Neural cell (in vitro differentiated cells): ENCODE results near the gene BAHD1. TPM values are rescaled to one million over a fixed set of nuclear protein-coding genes. Genes with fewer than 3 reads are reported as not detected.

ENCODE experiments used
- H2AFZ ChIP-seq: fragments of 200-600, 300-800 bp; sonication (generic), shearing (Covaris generic); 2 replicates; pipeline ENCODE4 v1.6.0; 2014; ENCODE audit warnings: low read depth, mild to moderate bottlenecking, antibody characterized with exemption, low read length, moderate library complexity
- H3F3A ChIP-seq: fragments of 200-600 bp; shearing (Covaris generic); 2 replicates; pipeline ENCODE4 v1.6.1; 2016; ENCODE audit warnings: mild to moderate bottlenecking, moderate library complexity, mixed read lengths, antibody characterized with exemption, low read length; ENCODE audit not compliant: insufficient read depth, poor library complexity, severe bottlenecking
- H3K27ac ChIP-seq: fragments of 200-600, 300-800 bp; sonication (generic), shearing (Covaris generic); 2 replicates; pipeline ENCODE4 v1.5.1; 2014; ENCODE audit warnings: mild to moderate bottlenecking, low read length, moderate library complexity
- H3K27me3 ChIP-seq: fragments of 300-800, 200-600 bp; sonication (generic), shearing (Covaris generic); 2 replicates; pipeline ENCODE4 v1.6.0; 2014; ENCODE audit warnings: mild to moderate bottlenecking, low read depth, low read length, moderate library complexity; ENCODE audit not compliant: insufficient read depth
- H3K36me3 ChIP-seq: fragments of 300-800, 200-600 bp; sonication (generic), shearing (Covaris generic); 2 replicates; pipeline ENCODE4 v1.5.1; 2014; ENCODE audit warnings: mild to moderate bottlenecking, antibody characterized with exemption, low read length, moderate library complexity; ENCODE audit not compliant: insufficient read depth
- H3K4me2 ChIP-seq: fragments of 300-800, 200-600 bp; sonication (generic), shearing (Covaris generic); 2 replicates; pipeline ENCODE4 v1.6.0; 2014; ENCODE audit warnings: mild to moderate bottlenecking, low read length
- H3K4me3 ChIP-seq: fragments of 300-800, 200-600 bp; sonication (generic), shearing (Covaris generic); 2 replicates; pipeline ENCODE4 v1.5.1; 2014; ENCODE audit warnings: mild to moderate bottlenecking, low read length, moderate library complexity
- H3K79me2 ChIP-seq: fragments of 200-600 bp; shearing (Covaris generic); replicated peaks from 2 replicates; pipeline ENCODE4 v1.6.0; 2014; ENCODE audit warnings: mild to moderate bottlenecking, low read length, moderate library complexity; ENCODE audit not compliant: insufficient read depth
- H3K9ac ChIP-seq: fragments of 300-800, 200-600 bp; sonication (generic), shearing (Covaris generic); 2 replicates; pipeline ENCODE4 v1.6.1; 2016; ENCODE audit warnings: mild to moderate bottlenecking, low read length, mixed read lengths
- H3K9me2 ChIP-seq: fragments of 200-600 bp; shearing (Covaris generic); 2 replicates; pipeline ENCODE4 v1.6.1; 2016; ENCODE audit warnings: mild to moderate bottlenecking, low read length, mixed read lengths; ENCODE audit not compliant: insufficient read depth
- H3K9me3 ChIP-seq: fragments of 200-600, 300-800 bp; sonication (generic), shearing (Covaris generic); 2 replicates; pipeline ENCODE4 v1.6.1; 2016; ENCODE audit warnings: mild to moderate bottlenecking, mixed run types, low read length, moderate library complexity, mixed read lengths
- H4K20me1 ChIP-seq: fragments of 200-600 bp; shearing (Covaris generic); 2 replicates; pipeline ENCODE4 v1.6.1; 2016; ENCODE audit warnings: mild to moderate bottlenecking, mixed run types; ENCODE audit not compliant: insufficient read depth
- EP300 ChIP-seq: fragments of 450-650 bp; conservative IDR thresholded peaks from 2 replicates; pipeline ENCODE4 v1.6.1; 2014; ENCODE audit warnings: antibody characterized with exemption, mild to moderate bottlenecking, moderate library complexity; ENCODE audit not compliant: poor library complexity, severe bottlenecking
- EZH2 ChIP-seq: fragments of 200-600, 300-800 bp; shearing (Covaris generic), sonication (generic); IDR thresholded peaks from 2 replicates; pipeline ENCODE4 v1.6.1; 2014; ENCODE audit warnings: antibody characterized with exemption, low read length, borderline replicate concordance, mild to moderate bottlenecking; ENCODE audit not compliant: insufficient read depth, poor library complexity, severe bottlenecking
- MXI1 ChIP-seq: fragments of 450-650 bp; conservative IDR thresholded peaks from 2 replicates; pipeline ENCODE4 v1.6.1; 2014; ENCODE audit warnings: antibody characterized with exemption, mild to moderate bottlenecking; ENCODE audit not compliant: poor library complexity, severe bottlenecking
- POLR2AphosphoS5 ChIP-seq: IDR thresholded peaks from 2 replicates; pipeline ENCODE4 v1.6.1; 2012
- RAD21 ChIP-seq: fragments of 450-650 bp; conservative IDR thresholded peaks from 2 replicates; pipeline ENCODE4 v1.6.1; 2014; ENCODE audit warnings: antibody characterized with exemption, mild to moderate bottlenecking, moderate library complexity
- SMC3 ChIP-seq: fragments of 450-650 bp; conservative IDR thresholded peaks from 2 replicates; pipeline ENCODE4 v1.6.1; 2014; ENCODE audit warnings: antibody characterized with exemption, mild to moderate bottlenecking, moderate library complexity; ENCODE audit not compliant: poor library complexity
- TAF1 ChIP-seq: IDR thresholded peaks from 2 replicates; pipeline ENCODE4 v1.6.1; 2012; ENCODE audit warnings: low read depth
- polyA plus RNA-seq: library from polyadenylated mRNA; depleted of rRNA; stranded (reverse); fragments of >200 nt; gene quantifications from 2 replicates; pipeline ENCODE4 v1.2.3, GENCODE V29; 2014
- TF ChIP-seq, protein P1 (sequence below): fragments of 450-650 bp; IDR thresholded peaks from 2 replicates; pipeline ENCODE4 v1.5.1; 2014; ENCODE audit warnings: antibody characterized with exemption, mild to moderate bottlenecking, moderate library complexity; ENCODE audit not compliant: poor library complexity, severe bottlenecking
- TF ChIP-seq, protein P2 (sequence below): IDR thresholded peaks from 2 replicates; pipeline ENCODE4 v1.6.1; 2012; ENCODE audit warnings: borderline replicate concordance

BAHD1 gene
- polyA plus RNA-seq, 1 donor from 2014 or later = 22.8 TPM

DNA sequence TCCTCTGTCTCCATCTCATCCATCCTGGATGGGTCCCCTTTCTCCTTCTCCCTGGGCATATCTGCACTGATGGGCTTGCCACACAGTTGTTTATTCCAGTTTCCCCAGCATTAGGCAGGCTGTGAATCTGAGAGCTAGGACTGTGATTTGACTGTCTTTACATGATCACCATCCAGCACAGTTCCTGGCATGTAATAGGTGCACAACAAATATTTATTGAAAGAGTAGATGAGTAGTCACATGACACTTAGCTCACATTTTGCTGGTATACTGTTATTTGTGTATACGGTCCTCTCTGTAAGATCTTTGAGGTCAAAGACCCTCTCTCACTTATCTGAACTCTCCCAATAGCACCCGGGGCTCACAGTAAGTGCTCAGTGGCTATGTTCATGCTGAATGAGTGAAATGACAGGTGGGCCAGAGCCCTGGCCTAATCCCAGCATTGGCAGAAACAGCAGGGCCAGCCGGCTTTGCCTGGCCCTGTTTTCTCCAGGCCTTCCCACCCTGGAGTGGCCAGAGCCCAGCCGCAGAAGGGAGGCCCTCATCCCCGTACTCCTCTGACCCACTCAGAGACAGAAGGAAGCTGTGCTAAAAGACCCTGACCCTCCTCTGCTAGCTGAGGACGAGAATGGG lies 16.2 kb upstream of the BAHD1 start:
- H3K9ac ChIP-seq = no peak overlapping the region
- H2AFZ ChIP-seq = no peak overlapping the region
- H3K79me2 ChIP-seq = no peaks in the 10 kb centered on the region
- no peak overlapping the region for H3K27ac ChIP-seq
- no peaks in the 10 kb centered on the region for H3K36me3 ChIP-seq
- no peaks in the 10 kb centered on the region for H3K9me3 ChIP-seq
- H3K27me3 ChIP-seq = no peaks in the 10 kb centered on the region
- TF ChIP-seq, protein P1, sequence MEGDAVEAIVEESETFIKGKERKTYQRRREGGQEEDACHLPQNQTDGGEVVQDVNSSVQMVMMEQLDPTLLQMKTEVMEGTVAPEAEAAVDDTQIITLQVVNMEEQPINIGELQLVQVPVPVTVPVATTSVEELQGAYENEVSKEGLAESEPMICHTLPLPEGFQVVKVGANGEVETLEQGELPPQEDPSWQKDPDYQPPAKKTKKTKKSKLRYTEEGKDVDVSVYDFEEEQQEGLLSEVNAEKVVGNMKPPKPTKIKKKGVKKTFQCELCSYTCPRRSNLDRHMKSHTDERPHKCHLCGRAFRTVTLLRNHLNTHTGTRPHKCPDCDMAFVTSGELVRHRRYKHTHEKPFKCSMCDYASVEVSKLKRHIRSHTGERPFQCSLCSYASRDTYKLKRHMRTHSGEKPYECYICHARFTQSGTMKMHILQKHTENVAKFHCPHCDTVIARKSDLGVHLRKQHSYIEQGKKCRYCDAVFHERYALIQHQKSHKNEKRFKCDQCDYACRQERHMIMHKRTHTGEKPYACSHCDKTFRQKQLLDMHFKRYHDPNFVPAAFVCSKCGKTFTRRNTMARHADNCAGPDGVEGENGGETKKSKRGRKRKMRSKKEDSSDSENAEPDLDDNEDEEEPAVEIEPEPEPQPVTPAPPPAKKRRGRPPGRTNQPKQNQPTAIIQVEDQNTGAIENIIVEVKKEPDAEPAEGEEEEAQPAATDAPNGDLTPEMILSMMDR = no peak
- TF ChIP-seq, protein P2, sequence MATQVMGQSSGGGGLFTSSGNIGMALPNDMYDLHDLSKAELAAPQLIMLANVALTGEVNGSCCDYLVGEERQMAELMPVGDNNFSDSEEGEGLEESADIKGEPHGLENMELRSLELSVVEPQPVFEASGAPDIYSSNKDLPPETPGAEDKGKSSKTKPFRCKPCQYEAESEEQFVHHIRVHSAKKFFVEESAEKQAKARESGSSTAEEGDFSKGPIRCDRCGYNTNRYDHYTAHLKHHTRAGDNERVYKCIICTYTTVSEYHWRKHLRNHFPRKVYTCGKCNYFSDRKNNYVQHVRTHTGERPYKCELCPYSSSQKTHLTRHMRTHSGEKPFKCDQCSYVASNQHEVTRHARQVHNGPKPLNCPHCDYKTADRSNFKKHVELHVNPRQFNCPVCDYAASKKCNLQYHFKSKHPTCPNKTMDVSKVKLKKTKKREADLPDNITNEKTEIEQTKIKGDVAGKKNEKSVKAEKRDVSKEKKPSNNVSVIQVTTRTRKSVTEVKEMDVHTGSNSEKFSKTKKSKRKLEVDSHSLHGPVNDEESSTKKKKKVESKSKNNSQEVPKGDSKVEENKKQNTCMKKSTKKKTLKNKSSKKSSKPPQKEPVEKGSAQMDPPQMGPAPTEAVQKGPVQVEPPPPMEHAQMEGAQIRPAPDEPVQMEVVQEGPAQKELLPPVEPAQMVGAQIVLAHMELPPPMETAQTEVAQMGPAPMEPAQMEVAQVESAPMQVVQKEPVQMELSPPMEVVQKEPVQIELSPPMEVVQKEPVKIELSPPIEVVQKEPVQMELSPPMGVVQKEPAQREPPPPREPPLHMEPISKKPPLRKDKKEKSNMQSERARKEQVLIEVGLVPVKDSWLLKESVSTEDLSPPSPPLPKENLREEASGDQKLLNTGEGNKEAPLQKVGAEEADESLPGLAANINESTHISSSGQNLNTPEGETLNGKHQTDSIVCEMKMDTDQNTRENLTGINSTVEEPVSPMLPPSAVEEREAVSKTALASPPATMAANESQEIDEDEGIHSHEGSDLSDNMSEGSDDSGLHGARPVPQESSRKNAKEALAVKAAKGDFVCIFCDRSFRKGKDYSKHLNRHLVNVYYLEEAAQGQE = no peak
- TF ChIP-seq TAF1 (no peak), RAD21 (no peak), MXI1 (no peak), SMC3 (no peak), EZH2 (no peak), EP300 (no peak), POLR2AphosphoS5 (no peak)
- no peaks in the 10 kb centered on the region for H4K20me1 ChIP-seq
- H3K9me2 ChIP-seq = no peaks in the 10 kb centered on the region
- H3F3A ChIP-seq = no peaks in the 10 kb centered on the region
- H3K4me3 ChIP-seq = no peak overlapping the region
- no peak overlapping the region for H3K4me2 ChIP-seq

DNA sequence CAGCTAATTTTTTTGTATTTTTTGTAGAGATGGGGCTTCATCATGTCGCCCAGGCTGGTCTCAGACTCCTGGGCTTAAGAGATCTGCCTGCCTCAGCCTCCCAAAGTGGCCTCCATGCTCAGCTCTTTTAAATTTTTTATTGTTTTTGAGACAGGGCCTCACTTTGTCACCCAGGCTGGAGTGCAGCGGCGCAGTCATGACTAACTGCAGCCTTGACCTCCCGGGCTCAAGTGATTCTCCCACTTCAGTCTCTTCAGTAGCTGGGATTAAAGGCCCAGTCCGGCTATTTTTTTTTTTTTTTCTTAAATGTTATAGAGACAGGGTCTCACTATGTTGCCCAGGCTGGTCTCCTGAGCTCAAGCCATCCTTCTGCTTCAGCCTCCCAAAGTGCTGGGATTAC lies 15.1 kb upstream of the BAHD1 start:
- H3K79me2 ChIP-seq = no peaks in the 10 kb centered on the region
- H3K27me3 ChIP-seq = no peaks in the 10 kb centered on the region
- no peaks in the 10 kb centered on the region for H3K9me3 ChIP-seq
- H3K27ac ChIP-seq = no peak overlapping the region
- H3K9me2 ChIP-seq = no peaks in the 10 kb centered on the region
- H3K4me2 ChIP-seq = no peak overlapping the region
- no peaks in the 10 kb centered on the region for H4K20me1 ChIP-seq
- no peaks in the 10 kb centered on the region for H3K36me3 ChIP-seq
- H3F3A ChIP-seq = no peaks in the 10 kb centered on the region
- TF ChIP-seq, protein P1 = no peak
- no peak for TF ChIP-seq TAF1
- TF ChIP-seq MXI1 = no peak
- no peak for TF ChIP-seq EP300
- TF ChIP-seq EZH2 = no peak
- TF ChIP-seq, protein P2 = no peak
- no peak for TF ChIP-seq POLR2AphosphoS5
- TF ChIP-seq RAD21 = no peak
- no peak for TF ChIP-seq SMC3
- no peak overlapping the region for H3K4me3 ChIP-seq
- no peak overlapping the region for H3K9ac ChIP-seq
- no peak overlapping the region for H2AFZ ChIP-seq
